GM18505 (cell line): ENCODE results near the gene PRR14L.
"Not testable (repeated sequence)": the region's sequence is repeated elsewhere in the genome, so short reads cannot be mapped to it uniquely, and the experiment has no call there.

ENCODE experiments used
- ATAC-seq: cut with Tn5 transposase; IDR thresholded peaks from one replicate; pipeline ENCODE4 v1.9.1; 2021; ENCODE audit not compliant: unreplicated experiment
- POLR2A ChIP-seq: IDR thresholded peaks from 4 replicates; pipeline ENCODE4 v1.6.1; 2011; ENCODE audit warnings: borderline replicate concordance; ENCODE audit not compliant: insufficient read depth, insufficient read length; ENCODE audit errors: extremely low read depth

PRR14L gene

DNA sequence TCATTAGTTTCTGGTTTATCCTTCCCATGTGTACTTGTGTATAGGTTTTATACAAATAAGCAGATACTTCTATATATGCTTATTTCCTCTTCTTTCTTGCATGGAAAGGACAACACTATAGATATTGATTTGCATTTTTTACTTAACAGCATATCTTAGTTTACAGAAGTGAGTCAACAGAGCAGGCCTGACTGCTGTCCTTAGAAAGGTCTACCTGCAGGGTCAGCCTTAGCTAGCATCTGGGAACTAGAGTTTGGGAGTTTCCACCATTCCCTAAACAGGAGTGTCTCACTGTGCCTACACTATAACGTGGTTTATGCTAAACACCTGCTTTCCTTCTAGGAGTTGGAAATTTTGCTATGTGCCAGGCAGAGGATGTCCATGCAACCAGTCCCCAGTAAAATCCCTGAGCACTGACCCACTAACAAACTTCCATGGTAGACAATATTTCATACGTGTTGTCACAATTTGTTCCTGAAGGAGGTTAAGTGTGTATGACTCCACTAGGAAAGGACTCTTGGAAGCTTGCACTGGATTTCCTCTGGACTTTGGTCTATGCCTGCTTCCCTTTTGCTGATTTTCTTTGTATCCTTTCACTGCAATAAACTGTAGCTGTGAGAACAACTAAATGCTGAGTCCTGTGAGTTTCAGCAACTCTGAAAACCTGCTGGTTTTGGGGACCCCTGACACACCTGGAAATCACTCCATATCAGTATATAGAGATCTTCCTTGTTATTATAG is 17.7 kb downstream of the PRR14L start:
- no peak for TF ChIP-seq POLR2A
- ATAC-seq: no peak

GRCh38 chr22:31730344-31730711 is 19.6 kb downstream of the PRR14L start:
- no peak for TF ChIP-seq POLR2A
- ATAC-seq: no peak

DNA sequence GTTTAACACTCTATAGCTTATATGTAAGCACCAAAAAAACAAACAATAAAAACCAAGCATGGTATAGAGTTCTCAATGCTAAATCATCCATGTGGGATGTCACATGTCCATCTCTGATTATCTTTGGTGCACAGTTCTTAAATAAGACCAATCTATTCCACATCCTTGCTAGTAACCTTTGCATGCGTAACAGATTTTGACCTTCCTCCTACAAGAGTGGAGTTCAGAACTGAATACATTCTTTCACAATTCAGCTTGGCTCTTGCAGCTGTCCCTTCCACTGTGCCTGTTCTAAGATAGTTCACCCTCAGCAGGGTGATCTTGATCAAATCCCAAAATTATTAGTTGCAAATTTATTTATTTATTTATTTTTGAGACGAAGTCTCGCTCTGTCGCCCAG is 21.1 kb downstream of the PRR14L start:
- TF ChIP-seq POLR2A: no peak
- ATAC-seq: no peak

GRCh38 chr22:31726692-31727091 is 23.2 kb downstream of the PRR14L start:
- TF ChIP-seq POLR2A: no peak

GRCh38 chr22:31723723-31724122 is 26.2 kb downstream of the PRR14L start:
- ATAC-seq: no peak
- no peak for TF ChIP-seq POLR2A

More at GRCh38 chr22:31726692-31727091, 23.2 kb downstream of the PRR14L start:
- ATAC-seq: no peak

- ATAC-seq: no peak
- no peak for TF ChIP-seq POLR2A
These were observed 30.0 kb downstream of the PRR14L start for GRCh38 chr22:31719850-31720471.

DNA sequence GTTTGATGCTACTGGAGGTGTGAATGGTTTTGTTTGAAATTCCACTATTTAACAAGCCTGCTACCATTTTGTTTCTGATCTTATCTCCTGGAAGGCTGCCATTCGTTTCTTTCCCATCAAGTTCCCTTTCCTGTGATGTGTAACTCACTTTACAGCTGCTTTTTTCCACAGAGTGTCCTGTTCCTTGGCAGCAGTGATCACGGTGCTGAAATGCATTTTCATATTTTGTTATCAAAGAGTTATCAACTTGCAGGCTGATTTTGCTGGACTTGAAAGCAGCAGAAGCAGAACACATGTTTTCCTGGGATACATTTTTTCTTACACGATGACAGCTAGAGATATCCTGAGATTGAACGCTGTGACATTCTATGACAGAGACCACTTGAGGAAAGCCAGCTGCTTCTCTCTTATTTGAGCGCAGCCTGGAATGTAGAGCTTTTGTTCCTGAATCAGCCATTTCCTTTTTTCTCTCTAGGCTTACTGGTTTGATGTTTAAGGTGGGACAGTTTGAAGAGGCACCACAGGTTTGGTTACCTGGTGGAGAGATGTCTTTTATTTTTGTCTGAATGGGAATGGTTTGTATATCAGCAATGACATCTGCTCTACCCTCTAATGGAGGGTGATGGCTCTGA is 34.7 kb downstream of the PRR14L start:
- no peak for TF ChIP-seq POLR2A
- ATAC-seq: no peak

GRCh38 chr22:31711226-31711625 is 38.7 kb downstream of the PRR14L start:
- not testable (repeated sequence) for ATAC-seq

GRCh38 chr22:31707519-31707918 is 42.4 kb downstream of the PRR14L start:
- no peak for TF ChIP-seq POLR2A
- ATAC-seq: no peak

GRCh38 chr22:31695423-31695822 is 54.5 kb downstream of the PRR14L start:
- no peak for ATAC-seq
- no peak for TF ChIP-seq POLR2A

- not testable (repeated sequence) for ATAC-seq
These were observed 55.9 kb downstream of the PRR14L start for GRCh38 chr22:31694046-31694445.

DNA sequence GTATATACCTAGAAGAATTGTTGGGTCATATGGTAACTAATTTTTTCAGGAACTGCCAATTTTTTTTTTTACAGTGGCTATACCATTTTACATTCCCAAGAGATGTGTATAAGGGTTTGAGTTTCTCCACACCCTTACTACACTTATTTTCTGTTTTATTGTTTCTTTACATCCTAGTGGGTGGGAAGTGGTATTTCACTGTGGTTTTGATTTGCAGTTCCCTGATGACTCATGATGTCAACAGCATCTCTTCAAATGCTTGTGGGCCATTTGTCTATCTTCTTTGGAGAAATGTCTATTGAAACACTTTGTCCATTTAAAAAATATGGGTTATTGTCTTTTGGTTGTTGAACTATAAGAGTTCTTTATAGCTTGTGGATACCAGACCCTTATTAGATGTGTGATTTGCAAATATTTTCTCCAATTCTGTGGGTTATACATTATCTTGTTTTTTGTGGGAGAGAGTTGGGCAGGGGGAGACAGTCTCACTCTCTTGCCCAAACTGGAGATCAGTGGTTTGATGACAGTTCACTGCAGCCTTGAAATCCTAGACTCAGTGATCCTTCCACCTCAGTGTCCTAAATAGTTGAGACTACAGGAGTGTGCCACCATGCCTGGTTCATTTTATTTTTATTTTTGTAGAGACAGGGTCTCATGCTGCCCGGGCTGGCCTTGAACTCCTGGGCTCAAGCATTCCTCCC is 57.6 kb downstream of the PRR14L start:
- no peak for TF ChIP-seq POLR2A
- no peak for ATAC-seq

DNA sequence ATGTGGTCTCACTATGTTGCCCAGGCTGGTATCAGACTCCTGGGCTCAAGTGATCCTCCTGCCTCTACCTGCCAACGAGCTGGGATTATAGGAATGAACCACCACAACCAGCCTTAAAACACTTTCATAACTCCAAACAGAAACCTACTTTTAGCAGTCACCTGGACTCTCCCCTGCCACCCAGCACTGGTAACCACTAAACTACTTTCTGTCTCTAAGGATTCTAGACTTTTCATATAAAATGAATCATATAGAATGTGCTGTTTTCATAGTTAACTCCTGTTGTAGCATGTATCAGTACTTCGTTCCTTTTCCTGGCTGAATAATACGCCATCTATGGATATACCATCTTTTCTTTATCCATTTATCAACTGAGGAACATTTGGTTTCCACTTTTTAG is 58.5 kb downstream of the PRR14L start:
- no peak for ATAC-seq
- TF ChIP-seq POLR2A: no peak
